Cardiac fibroblast (primary cell): ENCODE results near the gene HMOX2.

Source experiments
- DNase-seq, 2 donors: peaks; one replicate each; pipeline versions ENCODE4 v3.0.0 to v3.0.0-alpha.2; 2010; ENCODE audit warnings: low read depth in 2 of 2
- H3K4me3 ChIP-seq, 2 donors: replicated peaks in 1 of 2; 1 replicate in 1 of 2; 2 replicates in 1 of 2; pipeline ENCODE4 v1.5.1; 2011; ENCODE audit warnings: low read depth in 2 of 2, low read length in 2 of 2, mild to moderate bottlenecking in 2 of 2, moderate library complexity in 1 of 2
- CTCF ChIP-seq: IDR thresholded peaks from one replicate; pipeline ENCODE4 v1.5.1; 2011; ENCODE audit warnings: low read depth, mild to moderate bottlenecking, low read length, inconsistent platforms

The HMOX2 gene

DNA sequence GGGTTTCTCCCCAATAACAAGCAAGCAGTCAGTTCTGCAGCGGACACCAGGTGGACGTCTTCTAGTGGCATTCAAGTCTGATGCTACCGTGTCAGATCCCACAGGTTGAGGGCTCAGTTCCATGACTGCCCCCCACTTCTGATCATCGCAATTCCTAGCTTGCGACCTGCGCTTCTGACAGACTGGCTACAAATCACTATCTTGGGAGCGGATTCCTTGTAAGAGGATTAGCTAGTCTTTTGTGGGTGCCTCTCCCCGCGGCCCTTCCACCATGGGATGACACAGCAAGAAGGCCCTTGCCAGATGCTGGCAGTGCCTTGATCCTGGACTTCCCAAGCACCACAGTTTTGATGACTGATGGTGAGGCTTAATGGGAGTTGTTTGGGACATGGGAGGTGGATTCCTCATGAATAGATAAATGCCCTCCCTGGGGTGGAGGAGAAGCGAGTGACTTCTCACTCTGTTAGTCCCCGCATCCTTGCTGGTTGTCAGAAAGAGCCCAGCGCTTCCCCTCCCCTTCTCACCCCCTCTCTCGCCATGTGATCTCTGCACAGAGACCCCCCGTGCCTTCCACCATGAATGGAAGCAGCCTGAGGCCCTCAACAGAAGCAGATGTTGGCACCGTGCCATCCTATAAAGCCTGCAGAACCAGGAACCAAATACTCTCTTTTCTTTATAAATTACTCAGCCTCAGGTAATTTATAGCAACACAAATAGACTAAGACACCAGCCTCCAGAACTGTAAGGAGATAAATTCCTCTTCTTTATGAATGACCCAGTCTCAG, 43.3 kb downstream of the HMOX2 start:
- H3K4me3 ChIP-seq, result no peak overlapping the region
- TF ChIP-seq CTCF, result no peak
- no peak for DNase-seq

- no peak overlapping the region for H3K4me3 ChIP-seq
- DNase-seq, result no peak
- no peak for TF ChIP-seq CTCF
Observed at GRCh38 chr16:4520913-4521312, 44.7 kb downstream of the HMOX2 start.

DNA sequence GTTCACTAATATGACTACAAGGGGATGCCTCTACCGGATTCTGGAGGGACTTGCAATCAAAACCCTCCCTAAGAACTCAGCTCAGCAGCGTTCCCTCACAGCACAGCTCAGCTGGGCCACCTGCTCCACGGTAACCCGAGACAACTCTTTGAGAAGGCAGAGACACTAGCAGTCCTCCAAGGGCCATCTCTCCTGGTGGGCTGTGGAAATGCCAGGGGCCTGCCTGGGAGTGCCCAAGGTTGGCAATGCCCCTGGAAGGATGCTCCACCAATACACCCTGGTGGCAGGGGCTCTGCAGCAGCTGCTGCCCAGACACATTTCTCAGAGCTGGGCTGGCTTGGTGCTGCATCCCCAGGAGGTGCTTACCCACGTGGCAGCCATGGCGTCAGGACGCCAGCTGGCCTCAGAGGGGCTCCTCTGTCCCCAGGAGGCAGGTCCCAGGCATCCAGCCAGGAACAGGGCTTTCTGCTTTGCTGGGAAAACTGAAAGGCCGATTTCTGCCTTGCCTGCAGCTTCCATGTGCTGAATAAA, 45.9 kb downstream of the HMOX2 start:
- DNase-seq, result peak in 1 of 2 donors; percentile 24
- no peak for TF ChIP-seq CTCF
- H3K4me3 ChIP-seq, result no peak overlapping the region

DNA sequence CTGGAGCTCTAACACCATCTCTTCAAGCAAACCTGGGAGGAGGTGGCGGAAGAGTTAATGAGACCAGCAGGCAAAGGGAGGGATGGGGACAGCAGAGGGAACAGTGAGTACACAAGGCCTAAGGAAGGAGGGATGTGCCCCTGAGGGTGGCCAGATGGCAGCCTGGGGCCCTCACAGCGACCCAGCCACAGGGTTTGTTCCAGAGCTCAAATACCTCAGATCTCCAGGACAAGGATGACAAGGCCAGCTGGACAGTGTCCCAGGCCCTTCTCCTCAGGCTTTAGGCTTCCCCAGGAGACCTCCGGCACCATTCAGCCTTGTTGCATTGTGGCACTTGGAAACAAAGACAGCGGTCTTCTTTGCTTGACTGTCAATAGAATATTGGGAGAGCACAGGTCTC, 47.5 kb downstream of the HMOX2 start:
- no peak for DNase-seq
- no peak for TF ChIP-seq CTCF
- H3K4me3 ChIP-seq, result no peak overlapping the region

- no peak for TF ChIP-seq CTCF
- no peak overlapping the region for H3K4me3 ChIP-seq
- DNase-seq, result no peak
Observed at GRCh38 chr16:4524571-4524970, 48.4 kb downstream of the HMOX2 start.

DNA sequence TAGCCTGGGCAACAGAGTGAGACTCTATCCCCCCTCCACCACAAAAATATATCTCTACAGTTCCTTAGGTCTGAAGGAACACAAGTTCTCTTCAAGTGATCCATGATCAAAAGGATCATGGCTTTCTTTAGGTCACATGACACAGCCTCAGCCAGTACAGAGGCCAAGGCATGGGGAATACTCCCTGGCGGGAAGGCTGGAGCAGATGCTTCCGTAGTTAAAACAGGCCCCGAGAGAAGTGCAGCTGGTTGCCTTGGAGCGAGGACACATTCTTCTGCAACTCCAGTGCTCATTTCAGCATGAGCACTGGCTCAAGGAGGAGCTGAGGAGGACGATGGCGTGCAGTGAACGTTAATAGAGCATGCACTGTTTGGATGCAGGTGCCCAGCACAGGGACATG, 48.9 kb downstream of the HMOX2 start:
- TF ChIP-seq CTCF, result no peak
- no peak overlapping the region for H3K4me3 ChIP-seq
- DNase-seq, result no peak
